ENCODE measurements around the gene NRBP1. TPM values are rescaled to one million over a fixed set of nuclear protein-coding genes. Genes with fewer than 3 reads are reported as not detected.
A peak's percentile ranks its signal among the peaks of the same experiment; 100 is the strongest.

NRBP1 gene
- polyA plus RNA-seq, 5 donors, result 125 to 139 (median 135) TPM

DNA sequence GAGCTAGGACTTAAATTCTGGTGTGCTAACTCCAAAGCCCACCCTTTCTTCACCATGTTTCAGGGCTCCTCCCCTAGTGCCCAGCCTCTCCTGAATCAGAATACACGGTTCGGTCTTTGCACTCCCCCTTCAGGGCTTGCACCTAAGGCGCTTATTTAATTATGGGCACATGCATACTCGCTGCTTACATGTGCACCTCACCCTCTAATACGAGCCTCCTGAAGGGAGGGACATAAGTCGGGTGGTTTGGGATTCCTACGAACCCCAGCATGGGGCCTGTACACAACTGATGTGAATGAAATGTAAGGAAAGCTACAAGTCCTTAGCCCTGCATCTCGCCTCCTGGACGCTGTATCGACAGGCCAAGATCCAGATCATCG lies 60.7 kb downstream of the NRBP1 start:
- peak in 1 of 2 donors; percentile 34 for DNase-seq

DNA sequence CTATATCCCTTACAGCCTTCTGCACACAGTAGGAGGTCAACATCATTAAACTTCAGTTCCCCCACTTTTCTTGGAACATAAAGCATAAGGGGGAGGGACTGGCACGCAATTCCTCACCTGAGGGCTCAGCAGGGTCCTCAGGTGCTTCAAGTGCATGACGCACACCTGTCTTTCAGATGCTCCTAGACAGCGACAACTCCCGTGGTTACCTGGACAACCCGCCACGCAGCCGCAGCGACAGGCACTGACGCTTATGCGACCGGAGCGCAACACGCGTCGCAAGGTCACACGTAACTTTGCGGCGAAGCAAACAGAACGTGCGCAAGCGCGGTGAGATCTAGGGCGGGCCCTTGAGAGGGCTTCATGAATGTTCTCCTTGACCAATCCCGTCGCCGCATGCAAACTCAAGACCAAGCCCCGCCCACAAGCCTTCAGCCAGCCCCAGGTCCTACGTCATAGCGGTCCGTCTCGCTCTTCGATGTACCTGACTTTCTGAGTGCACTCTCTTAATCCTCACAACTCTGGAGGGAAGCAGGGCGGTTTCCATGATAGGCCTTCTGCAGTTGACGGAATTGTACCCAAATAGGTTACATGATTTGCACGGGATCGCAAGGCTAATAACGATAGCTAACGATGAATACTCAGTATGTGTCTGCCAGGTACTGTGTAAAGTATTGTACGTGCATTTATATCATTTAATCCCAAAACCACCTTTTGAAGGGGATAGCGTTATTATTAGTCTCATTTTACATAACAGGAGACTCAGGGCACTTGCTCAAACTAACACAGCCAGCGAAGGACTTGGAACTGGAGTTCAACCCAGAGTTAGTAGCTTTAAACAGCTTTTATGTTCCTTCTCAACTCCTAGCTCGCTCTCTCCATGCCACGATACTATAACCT lies 61.3 kb downstream of the NRBP1 start, which contains the start of gene IFT172:
Gene IFT172 (minus strand): TSS at position 246 of the 900 bp plus-strand sequence. CDS start 90 bp downstream, at position 156.
- DNase-seq, result peak; percentile 96 to 97

Other genes with a start within 250 kb of the NRBP1 start
- gene ATRAID, start 216.6 kb upstream of the NRBP1 start, polyA plus RNA-seq (ENCODE audit: insufficient read depth in 1 of 5, insufficient read length in 5 of 5, low replicate concordance in 1 of 5), result 100 to 1,000 TPM; 125 to 154 (median 136) TPM
- gene SLC5A6, start 216.4 kb upstream of the NRBP1 start, polyA plus RNA-seq (ENCODE audit: insufficient read depth in 1 of 5, insufficient read length in 5 of 5, low replicate concordance in 1 of 5), result 10 to 100 TPM; 24.7 to 38.8 (median 28.7) TPM
- gene CAD, start 211.3 kb upstream of the NRBP1 start, polyA plus RNA-seq (ENCODE audit: insufficient read depth in 1 of 5, insufficient read length in 5 of 5, low replicate concordance in 1 of 5), result 10 to 100 TPM; 31.5 to 53.7 (median 35.7) TPM
- under 1 TPM; 0.24 to 0.61 (median 0.51) TPM for gene SLC30A3, start 165.6 kb upstream of the NRBP1 start, polyA plus RNA-seq (ENCODE audit: insufficient read depth in 1 of 5, insufficient read length in 5 of 5, low replicate concordance in 1 of 5)
- gene DNAJC5G, start 153.2 kb upstream of the NRBP1 start, polyA plus RNA-seq (ENCODE audit: insufficient read depth in 1 of 5, insufficient read length in 5 of 5, low replicate concordance in 1 of 5), result under 1 TPM in 4 of 5 donors, not detected in 1; 0.14 to 0.53 (median 0.30) TPM
- gene TRIM54, start 146.2 kb upstream of the NRBP1 start, polyA plus RNA-seq (ENCODE audit: insufficient read depth in 1 of 5, insufficient read length in 5 of 5, low replicate concordance in 1 of 5), result 1 to 10 TPM in 1 of 5 donors, under 1 TPM in 1, not detected in 3; 0.13 to 4.3 TPM
- 1 to 10 TPM; 1.1 to 3.4 (median 1.9) TPM for gene UCN, start 120.2 kb upstream of the NRBP1 start, polyA plus RNA-seq (ENCODE audit: insufficient read depth in 1 of 5, insufficient read length in 5 of 5, low replicate concordance in 1 of 5)
- gene MPV17, start 105.5 kb upstream of the NRBP1 start, polyA plus RNA-seq (ENCODE audit: insufficient read depth in 1 of 5, insufficient read length in 5 of 5, low replicate concordance in 1 of 5), result 100 to 1,000 TPM in 1 of 5 donors, 10 to 100 TPM in 4; 80.7 to 114 (median 92.8) TPM
- gene GTF3C2, start 71.9 kb upstream of the NRBP1 start, polyA plus RNA-seq (ENCODE audit: insufficient read depth in 1 of 5, insufficient read length in 5 of 5, low replicate concordance in 1 of 5), result 10 to 100 TPM; 55.7 to 65.1 (median 61.3) TPM
- gene EIF2B4, start 58.3 kb upstream of the NRBP1 start, polyA plus RNA-seq (ENCODE audit: insufficient read depth in 1 of 5, insufficient read length in 5 of 5, low replicate concordance in 1 of 5), result 10 to 100 TPM; 50.6 to 61.7 (median 55.9) TPM
- 100 to 1,000 TPM in 2 of 5 donors, 10 to 100 TPM in 3; 83.8 to 120 (median 99.2) TPM for gene SNX17, start 58.0 kb upstream of the NRBP1 start, polyA plus RNA-seq (ENCODE audit: insufficient read depth in 1 of 5, insufficient read length in 5 of 5, low replicate concordance in 1 of 5)
- gene ZNF513, start 47.9 kb upstream of the NRBP1 start, polyA plus RNA-seq (ENCODE audit: insufficient read depth in 1 of 5, insufficient read length in 5 of 5, low replicate concordance in 1 of 5), result 10 to 100 TPM; 12.4 to 23.3 (median 14.5) TPM
- gene PPM1G, start 19.0 kb upstream of the NRBP1 start, polyA plus RNA-seq (ENCODE audit: insufficient read depth in 1 of 5, insufficient read length in 5 of 5, low replicate concordance in 1 of 5), result 10 to 100 TPM; 69.0 to 87.8 (median 82.8) TPM
- gene KRTCAP3, start 13.8 kb downstream of the NRBP1 start, polyA plus RNA-seq (ENCODE audit: insufficient read depth in 1 of 5, insufficient read length in 5 of 5, low replicate concordance in 1 of 5), result 10 to 100 TPM; 12.0 to 17.1 (median 12.9) TPM
- 10 to 100 TPM; 41.1 to 52.5 (median 49.4) TPM for gene IFT172, start 61.1 kb downstream of the NRBP1 start, polyA plus RNA-seq (ENCODE audit: insufficient read depth in 1 of 5, insufficient read length in 5 of 5, low replicate concordance in 1 of 5)
- 10 to 100 TPM; 13.4 to 17.1 (median 14.2) TPM for gene FNDC4, start 66.6 kb downstream of the NRBP1 start, polyA plus RNA-seq (ENCODE audit: insufficient read depth in 1 of 5, insufficient read length in 5 of 5, low replicate concordance in 1 of 5)
- 1 to 10 TPM in 3 of 5 donors, under 1 TPM in 2; 0.55 to 2.3 (median 1.2) TPM for gene GCKR, start 68.2 kb downstream of the NRBP1 start, polyA plus RNA-seq (ENCODE audit: insufficient read depth in 1 of 5, insufficient read length in 5 of 5, low replicate concordance in 1 of 5)
- gene ZNF512, start 154.4 kb downstream of the NRBP1 start, polyA plus RNA-seq (ENCODE audit: insufficient read depth in 1 of 5, insufficient read length in 5 of 5, low replicate concordance in 1 of 5), result 10 to 100 TPM; 61.9 to 89.3 (median 87.2) TPM
- gene CCDC121, start 200.4 kb downstream of the NRBP1 start, polyA plus RNA-seq (ENCODE audit: insufficient read depth in 1 of 5, insufficient read length in 5 of 5, low replicate concordance in 1 of 5), result 10 to 100 TPM; 11.6 to 15.9 (median 13.2) TPM
- 10 to 100 TPM; 51.2 to 68.1 (median 64.2) TPM for gene GPN1, start 200.4 kb downstream of the NRBP1 start, polyA plus RNA-seq (ENCODE audit: insufficient read depth in 1 of 5, insufficient read length in 5 of 5, low replicate concordance in 1 of 5)
- 10 to 100 TPM; 47.6 to 64.5 (median 59.9) TPM for gene SUPT7L, start 235.0 kb downstream of the NRBP1 start, polyA plus RNA-seq (ENCODE audit: insufficient read depth in 1 of 5, insufficient read length in 5 of 5, low replicate concordance in 1 of 5)
- 10 to 100 TPM; 28.8 to 37.0 (median 34.3) TPM for gene SLC4A1AP, start 235.3 kb downstream of the NRBP1 start, polyA plus RNA-seq (ENCODE audit: insufficient read depth in 1 of 5, insufficient read length in 5 of 5, low replicate concordance in 1 of 5)

Measured in right lung (tissue), 5 donors.